ENCODE data around the gene CST9L. TPM values are rescaled to one million over a fixed set of nuclear protein-coding genes. Genes with fewer than 3 reads are reported as not detected.
"Not testable (repeated sequence)": the region's sequence is repeated elsewhere in the genome, so short reads cannot be mapped to it uniquely, and the experiment has no call there.

The CST9L gene
- polyA plus RNA-seq, 1 donor, result not detected

DNA sequence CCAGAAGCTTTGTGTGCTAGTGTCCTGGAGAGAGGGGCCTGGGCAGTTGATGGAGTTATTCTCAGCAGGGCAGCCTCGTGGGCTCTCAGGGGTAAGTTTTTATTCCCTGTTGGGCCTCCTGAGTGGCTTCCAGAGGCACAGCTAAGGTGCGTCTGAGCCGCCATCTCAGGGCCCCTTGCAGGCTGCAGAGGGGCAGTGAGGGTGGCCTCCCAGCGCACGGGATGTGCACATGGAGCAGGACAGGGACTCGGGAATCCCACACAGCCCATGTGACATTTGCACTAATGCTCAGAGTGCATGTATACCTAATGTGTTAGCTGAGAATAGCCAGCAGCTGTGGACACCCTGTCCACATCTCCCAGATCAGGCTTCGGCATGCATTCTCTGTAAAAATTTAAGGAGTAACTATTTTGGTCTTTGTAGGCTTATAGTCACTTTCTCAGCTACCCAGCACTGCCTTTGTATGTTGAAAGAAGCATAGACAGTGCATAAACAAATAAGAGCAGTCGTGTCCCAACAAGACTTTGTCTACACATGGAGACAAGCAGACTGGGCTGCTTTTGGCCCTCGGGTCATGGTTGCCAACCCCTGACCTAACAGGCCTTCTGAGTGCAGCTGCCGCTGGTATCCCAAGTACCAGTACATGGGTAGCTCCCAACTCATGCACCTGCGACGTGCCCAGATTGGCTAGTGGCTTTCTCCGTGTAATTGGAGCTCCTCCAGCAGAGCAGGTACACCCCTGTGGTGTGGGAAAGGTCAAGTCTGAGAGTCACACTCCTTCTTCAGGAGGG, 18.6 kb upstream of the CST9L start:
- no peak for DNase-seq (ENCODE audit: low read depth)

DNA sequence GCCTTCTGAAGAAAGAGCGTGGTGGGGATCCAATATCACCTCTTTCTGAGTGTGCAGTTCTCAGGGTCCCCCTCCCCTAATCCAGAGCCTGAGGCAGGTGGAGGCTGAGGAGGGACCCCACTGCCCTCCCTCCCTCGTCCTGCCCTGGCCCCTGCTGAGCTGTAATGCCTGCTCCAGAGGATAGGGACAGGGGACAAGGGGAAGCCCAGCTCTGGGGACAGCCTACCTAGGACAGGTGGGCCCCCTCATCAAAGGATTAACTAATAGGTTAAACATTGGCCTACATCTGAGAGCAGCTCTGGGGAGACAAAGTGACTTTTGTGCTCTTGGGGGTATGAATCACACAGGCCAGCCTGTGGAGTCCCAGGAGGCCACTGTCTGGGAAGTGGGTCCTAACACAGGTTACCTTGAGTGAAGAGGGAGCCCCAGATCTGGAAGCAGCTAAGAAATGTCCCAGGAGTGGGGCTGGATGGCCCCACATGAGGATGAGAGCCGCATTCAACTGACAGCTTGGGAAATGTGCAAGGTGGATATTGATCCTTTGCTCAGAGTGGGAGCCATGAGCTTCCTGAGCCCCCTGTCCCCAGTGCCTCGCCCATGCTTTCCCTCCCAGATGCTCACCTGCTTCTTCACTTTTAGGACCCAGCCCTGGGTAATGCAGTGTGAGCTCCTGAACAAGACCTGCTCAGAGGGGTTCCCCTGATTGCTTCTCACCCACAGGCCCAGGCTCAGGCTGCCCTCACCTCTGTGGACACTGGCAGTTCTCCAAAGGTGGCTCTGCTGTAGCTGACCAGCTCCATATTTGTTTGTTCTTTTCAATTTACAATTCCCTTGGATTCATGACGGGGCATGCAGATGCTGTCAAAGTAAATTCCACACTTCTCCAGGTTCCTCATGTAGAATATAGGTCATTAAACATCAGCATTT, 17.8 kb upstream of the CST9L start:
- no peak for DNase-seq (ENCODE audit: low read depth)

DNA sequence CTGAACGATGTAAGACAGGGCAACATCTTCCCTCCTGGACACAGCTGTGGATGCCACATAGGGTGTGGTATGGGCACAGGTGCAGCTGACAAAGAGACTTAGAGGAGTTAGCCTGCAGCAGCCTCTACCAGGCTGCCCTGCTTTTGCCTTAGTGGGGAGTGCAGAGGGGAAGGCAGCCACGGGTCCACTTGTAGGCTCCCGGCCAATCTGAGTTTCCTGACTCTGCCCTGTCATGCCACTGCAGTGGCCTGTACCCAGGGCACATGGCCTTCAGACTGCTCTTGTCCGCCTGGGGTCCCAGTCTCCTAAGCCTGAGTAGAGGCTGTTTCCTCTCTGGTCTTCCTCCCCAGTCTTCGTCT, 17.1 kb upstream of the CST9L start:
- DNase-seq (ENCODE audit: low read depth), result no peak

DNA sequence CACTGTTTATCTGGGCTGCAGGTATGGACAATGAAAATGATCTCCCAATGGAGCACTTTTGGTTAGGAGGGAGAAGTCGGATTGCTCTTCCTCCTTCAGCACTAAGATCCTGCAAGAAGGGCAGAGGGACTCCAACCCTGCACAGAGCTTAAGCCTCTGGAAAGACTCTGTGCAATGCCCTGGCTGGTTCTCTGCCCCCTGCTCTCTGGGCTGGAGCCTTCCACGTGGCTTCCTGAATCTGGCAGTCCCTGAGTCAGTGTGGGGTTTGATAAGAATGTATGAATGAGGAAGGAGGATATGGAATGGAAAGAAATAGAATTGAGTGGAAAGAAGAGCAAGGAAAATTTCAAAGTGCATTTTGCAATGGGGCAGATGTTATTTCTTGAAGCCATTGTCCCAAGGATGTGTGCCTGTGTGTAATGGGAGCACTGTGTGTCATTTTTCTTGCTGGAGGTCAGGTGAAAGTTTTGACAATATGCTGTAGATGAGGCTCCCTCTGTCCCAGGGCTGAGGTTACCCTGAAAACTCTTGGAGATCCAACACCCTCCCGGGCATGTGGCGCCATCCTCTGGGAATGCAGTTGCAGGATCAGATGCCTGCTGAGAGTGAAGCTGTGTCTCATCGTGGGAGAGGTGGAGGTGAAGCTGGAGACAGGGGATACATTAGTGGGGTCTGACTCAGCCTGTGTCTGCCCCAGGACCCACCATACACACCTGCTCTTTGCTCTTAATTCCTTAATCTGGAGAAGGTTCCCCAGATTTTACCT, 16.3 kb upstream of the CST9L start:
- no peak for DNase-seq (ENCODE audit: low read depth)

DNA sequence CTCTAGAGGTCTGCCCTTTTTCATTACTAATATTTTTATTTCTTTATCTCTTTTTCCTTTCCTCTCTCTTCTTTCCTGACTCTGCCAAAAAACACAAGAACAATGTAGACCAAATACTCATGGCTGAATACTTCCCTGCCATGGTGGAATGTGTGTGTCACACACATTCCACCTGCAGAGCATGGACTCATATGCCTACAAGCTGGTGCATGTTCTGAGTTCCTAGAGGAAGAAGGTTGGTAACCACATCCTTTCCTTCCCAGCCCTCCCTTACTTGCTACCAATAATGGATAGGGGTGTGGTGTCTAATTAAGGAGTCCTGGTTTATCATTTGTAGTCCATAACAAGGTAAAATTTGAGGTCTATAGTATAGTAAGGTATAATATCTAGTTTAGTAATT, 15.2 kb upstream of the CST9L start:
- DNase-seq (ENCODE audit: low read depth), result no peak

DNA sequence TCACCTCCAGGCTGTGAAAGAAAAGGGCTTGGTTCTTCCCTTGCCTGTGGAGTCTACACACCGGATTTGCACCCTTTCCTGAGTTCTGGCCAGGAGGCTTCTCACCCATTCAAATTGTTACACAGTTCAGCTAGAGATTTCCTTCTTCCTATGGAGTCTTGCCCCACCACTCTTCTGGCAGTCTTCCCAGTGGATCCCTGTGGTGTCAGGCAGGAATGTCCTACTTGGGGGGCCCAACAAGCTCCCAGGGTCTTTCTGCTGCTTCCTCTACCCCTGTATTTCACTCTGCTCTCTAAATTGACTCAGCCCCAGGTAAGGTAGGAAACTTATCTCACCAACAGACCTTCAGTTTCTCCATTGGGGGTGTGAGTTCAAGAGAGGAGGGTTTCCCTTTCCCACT, 14.0 kb upstream of the CST9L start:
- DNase-seq (ENCODE audit: low read depth), result no peak

DNA sequence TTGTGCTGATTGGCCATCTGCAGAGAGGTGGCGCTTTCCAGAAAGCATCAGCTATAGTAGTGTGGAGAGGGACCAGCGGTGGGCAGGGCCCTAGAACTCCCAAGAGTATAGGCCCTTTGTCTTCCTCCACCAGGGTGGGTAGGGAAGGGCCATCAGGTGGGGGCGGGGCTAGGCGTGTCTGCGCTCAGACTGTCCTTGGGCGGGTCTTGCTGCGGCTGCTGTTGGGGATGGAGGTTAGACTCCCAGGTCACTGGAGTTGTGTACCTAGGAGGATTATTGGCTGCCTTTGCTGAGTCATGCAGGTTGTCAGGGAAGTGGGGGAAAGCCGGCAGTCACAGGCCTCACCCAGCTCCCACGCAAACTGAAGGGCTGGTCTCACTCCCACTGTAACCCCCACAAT, 13.5 kb upstream of the CST9L start:
- not testable (repeated sequence) for DNase-seq (ENCODE audit: low read depth)

DNA sequence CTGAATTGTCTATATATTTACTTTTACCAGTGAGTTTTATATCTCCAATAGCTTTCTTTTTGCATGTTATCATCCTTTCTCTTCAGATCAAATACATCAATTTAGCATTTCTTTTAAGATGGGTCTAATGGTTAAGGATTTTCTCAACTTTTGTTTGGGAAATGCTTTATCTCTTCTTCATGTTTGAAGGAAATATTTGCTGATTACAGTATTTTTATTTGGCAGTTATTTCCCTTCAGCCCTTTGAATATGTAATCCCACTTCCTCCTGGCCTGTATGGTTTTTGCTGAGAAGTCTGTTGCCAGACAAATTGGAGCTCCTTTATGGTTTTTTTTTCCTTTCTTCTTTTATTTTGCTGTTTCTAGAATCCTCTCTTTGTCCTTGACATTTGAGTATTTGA, 6.7 kb upstream of the CST9L start:
- DNase-seq (ENCODE audit: low read depth), result no peak

DNA sequence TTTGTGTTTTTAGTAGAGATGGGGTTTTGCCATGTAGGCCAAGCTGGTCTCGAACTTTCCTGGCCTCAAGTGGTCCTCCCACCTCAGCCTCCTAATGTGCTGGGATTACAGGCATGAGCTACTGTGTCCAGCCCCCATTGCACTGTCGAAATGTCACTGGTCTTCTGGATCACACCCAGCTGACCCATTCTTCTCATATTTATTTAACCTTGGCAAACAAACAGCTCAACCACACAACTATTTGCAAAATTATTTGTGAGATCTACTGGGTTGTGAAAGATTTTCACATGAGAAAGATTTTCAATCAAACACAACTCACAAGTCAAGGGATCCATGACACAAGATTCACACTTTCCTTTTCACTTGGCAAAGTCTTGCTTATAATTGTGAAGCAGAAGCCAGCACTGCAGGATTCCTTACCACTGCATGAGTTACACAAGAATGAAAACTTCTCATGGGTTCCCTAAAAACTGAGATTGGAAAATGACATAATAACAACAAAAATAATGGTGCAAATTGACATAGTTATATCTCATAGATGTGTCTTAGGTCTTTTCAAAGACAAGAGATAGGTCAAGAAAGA, 2.0 kb upstream of the CST9L start:
- no peak for DNase-seq (ENCODE audit: low read depth)

DNA sequence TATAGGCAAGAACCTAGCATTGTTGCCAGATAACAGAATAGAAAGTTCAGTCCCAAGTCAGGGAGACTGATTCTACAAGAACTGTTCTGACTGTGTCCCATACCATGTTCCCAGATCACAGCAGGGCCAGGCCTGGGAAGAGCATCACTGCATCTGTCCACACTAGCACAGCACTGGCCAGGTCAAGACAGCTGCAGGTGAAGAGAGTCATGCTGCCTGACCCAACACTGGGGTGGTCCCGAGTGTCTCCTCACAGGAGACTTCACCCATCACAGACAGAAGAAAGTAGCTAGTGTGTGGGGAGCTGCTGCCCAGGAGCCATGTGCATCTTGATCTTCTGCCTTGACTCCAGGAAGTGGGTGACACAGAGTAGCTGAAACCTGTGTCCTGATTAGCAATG, 1.3 kb upstream of the CST9L start:
- DNase-seq (ENCODE audit: low read depth), result no peak

DNA sequence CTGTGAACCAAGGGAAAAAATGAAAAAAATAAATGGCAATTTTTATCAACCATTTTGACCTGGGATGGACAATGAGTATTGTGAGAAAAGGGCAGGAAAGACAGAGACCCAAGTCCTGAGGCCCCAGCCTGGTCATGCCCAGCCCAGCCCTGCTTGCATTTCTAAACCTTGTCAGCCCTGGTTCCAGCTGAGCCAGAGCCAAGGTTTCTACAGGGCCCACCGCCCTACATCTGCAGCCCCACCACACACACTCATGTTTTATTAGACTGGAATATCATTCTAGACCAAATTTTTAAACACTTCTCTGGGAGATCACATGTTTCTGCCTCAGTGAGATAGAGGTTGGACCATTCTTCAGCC, 667 bp upstream of the CST9L start:
- DNase-seq (ENCODE audit: low read depth), result no peak

DNA sequence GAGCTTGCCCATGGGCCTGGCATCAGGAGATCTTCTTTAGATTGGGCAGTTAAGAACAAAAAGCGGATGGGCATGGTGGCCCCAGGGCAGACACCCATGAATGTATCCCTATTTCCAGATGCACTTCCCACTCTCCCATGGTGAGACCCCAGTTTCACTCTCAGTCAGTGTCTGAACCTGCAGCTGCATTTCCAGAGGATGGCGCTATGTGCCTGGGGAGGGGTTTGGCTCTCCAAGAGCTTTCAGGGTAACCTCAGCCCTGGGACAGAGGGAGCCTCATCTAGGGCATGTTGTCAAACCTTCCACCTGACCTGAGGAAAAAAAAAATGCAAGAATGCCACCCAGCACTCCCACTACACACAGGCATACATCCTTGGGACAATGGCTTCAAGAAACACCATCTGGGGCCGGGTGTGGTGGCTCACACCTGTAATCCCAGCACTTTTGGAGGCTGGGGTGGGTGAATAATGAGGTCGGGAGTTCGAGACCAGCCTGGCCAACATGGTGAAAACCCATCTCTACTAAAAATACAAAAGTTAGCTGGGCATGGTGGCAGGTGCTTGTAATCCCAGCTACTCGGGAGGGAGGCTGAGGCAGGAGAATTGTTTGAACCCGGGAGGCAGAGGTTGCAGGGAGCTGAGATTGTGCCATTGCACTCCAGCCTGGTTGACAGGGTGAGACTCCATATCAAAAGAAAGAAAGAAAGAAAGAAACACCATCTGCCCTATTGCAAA, 1.9 kb downstream of the CST9L start:
- DNase-seq (ENCODE audit: low read depth), result no peak

DNA sequence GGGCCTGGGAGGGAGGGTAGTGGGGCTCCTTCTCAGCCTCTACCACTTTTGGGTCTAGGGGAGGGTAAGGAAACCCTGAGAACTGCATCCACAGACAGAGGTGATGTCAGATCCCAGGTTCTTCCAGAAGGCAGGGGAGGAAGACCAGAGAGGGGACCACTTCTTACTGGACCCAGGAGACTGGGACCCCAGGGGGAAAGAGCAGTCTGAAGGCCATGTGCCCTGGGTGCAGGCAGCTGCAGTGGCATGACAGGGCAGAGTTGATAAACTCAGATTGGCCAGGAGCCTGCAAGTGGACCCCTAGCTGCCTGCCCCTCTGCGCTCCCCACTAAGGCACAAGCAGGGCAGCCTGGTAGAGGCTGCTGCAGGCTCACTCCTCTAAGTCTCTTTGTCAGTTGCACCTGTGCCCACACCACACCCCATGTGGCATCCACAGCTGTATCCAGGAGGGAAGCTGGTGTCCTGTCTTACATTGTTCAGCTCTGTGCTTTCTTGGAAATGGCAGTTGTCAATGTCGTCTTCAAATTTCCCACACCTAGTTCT, 2.7 kb downstream of the CST9L start:
- DNase-seq (ENCODE audit: low read depth), result no peak

DNA sequence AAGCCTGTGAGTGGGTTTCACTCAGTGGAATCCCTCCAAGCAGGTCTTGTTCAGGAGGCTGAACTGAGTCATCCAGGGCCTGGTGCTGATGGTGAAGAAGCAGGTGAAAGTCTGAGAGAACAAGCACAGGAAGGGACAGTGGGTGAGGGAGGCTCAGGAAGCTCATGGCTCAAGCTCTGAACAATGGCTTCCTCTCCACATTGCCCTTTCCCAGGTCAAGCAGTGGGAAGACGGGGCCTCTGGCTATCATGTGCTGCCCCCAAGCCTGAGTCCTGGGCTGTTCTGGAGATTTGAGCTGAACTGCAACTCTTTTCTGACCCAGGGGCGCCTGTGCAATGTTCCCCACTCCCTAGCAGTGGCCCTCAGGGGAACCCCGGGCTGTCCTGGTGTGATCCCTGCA, 3.4 kb downstream of the CST9L start:
- DNase-seq (ENCODE audit: low read depth), result no peak

DNA sequence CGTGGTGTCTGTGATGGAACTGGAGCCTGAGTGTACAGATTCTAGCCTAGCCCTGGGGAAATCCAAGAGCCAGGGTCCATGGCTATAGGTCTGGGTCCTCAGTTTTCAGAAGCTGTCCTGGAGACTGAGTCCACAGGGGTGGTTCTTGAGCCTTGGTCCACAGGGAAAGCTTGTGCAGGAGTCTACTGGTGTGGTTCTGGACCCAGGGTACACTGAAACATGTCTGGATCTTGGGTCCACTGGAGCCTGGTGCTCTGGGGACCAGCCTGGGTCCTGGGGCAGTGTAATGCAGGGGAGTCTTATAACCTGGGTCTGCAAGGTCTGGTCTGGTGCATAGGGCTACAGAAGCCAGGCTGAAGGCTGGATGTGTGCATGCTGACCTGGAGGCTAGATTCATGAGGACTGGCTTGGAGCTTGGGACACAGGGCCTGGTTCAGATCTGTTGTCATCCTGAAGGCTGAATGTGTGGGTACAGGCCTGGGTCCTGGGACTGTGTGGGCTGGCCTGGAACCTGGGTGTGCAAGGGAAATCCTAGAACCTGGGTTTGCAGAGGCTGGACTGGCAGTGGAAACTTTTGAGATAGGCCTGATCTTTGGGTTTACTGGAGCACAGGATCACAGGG, 5.5 kb downstream of the CST9L start:
- no peak for DNase-seq (ENCODE audit: low read depth)

DNA sequence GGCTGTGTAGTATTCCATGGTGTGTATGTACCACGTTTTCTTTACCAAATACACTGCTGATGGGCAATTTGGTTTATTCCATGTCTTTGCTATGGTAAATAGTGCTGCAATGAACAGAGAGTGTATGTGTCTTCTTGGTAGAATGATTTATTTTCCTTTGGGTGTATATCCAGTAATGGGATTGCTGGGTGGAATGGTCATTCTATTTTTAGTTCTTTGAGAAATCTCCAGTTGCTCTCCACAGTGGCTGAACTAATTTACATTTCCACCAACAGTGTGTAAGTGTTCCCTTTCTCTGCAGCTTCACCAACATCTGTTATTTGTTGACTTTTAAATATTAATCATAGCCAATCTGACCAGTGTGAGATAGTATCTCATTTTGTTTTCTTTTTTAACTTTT, 13.9 kb downstream of the CST9L start:
- no peak for DNase-seq (ENCODE audit: low read depth)

DNA sequence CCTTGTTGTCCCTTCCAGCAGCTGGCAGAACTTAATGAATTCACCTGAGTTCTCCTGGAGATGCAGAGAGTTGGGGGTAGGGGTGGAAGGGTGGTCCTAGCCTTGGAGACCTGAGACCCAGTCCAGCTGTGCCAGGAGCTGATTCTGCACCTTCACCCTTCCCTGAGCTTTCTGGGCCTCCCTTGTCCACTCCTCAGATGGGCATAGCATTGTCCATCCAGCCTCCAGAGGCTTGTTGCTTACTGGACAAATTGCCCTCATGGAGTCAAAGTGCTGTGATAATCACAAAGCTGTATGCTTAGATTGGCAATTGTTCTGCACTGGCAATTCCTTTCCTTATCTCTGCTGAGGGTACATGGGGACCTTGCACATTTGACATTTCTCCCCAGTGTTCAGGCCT, 16.5 kb downstream of the CST9L start:
- no peak for DNase-seq (ENCODE audit: low read depth)

DNA sequence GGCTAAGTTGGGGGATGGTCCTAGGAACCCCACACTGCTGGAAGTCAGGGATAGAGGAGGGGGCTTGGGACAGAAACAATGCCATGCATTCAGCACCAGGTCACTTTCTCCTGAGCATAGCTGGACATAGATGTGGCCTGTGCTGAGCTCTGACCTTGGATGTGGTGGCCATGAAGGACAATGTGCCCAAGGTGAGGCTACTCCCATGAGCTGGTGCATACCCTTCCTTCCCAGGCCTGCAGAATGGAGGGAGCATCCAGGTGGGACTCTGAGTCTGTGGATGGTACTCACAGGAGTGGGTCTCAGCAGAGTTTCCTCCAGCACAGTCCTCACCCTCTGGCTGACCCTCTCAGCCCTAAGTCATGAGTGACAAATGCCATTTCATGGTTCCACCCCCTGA, 16.9 kb downstream of the CST9L start:
- DNase-seq (ENCODE audit: low read depth), result no peak

DNA sequence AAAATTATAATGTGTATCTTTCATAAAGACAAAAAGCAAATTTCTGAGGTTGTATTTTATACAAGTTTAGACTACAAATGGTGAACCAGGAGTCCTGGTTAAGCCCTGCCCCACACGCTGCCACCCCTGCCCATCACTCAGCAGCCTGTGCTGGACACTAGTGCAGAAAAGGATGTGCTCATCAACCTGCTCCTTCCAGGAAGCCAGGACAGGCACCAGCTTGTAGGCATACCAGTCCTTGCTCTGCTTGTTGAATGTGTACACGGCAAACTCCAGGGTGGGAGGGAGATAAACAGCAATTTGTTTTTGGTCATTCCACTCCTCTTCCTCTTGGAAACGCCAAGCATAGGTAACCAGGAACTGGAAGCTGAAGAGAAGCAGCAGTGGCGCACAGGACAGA, 18.1 kb downstream of the CST9L start:
- DNase-seq (ENCODE audit: low read depth), result no peak

DNA sequence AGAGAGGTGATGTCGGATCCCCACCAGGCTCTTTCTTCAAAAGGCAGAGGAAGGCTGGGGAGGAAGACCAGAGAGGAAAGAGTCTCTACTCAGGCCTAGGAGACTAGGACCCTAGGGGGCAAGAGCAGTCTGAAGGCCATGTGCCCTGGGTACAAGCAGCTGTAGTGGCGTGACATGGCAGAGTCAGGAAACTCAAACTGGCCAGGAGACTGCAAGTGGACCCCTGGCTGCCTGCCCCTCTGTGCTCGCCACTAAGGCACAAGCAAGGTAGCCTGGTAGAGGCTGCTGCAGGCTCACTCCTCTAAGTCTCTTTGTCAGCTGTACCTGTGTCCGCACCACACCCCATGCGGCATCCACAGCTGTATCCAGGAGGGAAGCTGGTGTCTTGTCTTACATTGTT, 19.9 kb downstream of the CST9L start:
- no peak for DNase-seq (ENCODE audit: low read depth)

DNA sequence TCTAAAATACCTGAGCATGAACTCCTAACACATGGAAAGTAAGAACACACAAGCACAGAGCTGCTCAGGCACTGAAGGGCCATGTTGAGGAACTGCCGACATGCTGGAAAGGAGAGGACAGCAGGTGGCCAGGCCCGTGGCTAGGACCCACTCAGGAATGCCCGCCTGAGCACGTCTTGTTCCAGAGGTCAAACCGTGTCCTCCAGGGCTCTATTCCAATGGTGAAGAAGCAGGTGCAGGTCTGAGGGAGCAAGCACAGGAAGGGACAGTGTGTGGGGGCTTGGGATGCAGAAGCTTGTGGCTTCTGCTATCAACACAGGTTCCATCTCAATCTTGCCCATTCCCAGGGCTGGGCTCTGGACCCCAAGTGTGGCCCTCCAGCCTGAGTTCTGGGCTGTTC, 20.7 kb downstream of the CST9L start:
- DNase-seq (ENCODE audit: low read depth), result no peak
